H1 (cell line): ENCODE results near the gene SMIM1.

Experiments
- FOSL1 ChIP-seq: IDR thresholded peaks from 2 replicates; pipeline ENCODE4 v1.6.1; 2011; ENCODE audit warnings: mild to moderate bottlenecking, low read depth, low read length, moderate library complexity; ENCODE audit not compliant: insufficient read depth
- POLR2AphosphoS5 ChIP-seq: IDR thresholded peaks from 2 replicates; pipeline ENCODE4 v1.6.1; 2011; ENCODE audit warnings: low read depth, low read length

GRCh38 chr1:3807769-3808168, 35.2 kb downstream of the SMIM1 start:
- TF ChIP-seq FOSL1 (no peak), POLR2AphosphoS5 (no peak)
